CD4-positive, alpha-beta T cell treated with Interleukin-12 subunit alpha and Interleukin-12 subunit beta, for 1 hour (primary cell): ENCODE data around the gene FCGR3B.
"Not testable (repeated sequence)": the region's sequence is repeated elsewhere in the genome, so short reads cannot be mapped to it uniquely, and the experiment has no call there.

ENCODE experiments used
- DNase-seq: peaks from one replicate; pipeline ENCODE4 v3.0.0-alpha.2; 2020

FCGR3B gene

DNA sequence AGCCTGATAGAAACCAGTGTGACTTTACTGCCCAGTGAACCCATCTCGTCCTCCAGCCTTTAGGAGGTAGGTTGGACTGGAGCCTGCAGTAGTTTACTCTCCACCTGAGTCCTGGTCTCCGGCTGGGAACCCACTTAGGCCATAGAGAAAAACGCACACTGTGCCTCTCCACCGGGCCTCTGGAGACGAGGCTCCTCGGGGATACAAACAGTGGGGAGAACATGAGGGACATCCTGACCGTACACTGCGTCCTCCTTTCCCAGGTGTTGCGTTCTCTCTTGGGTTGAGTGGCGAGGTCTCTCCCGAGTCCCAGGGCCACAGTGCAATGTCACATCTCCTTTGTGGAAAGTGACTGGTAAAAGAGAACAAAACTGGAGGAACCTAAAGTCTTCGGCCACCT is 26.0 kb downstream of the FCGR3B start:
- not testable (repeated sequence) for DNase-seq

DNA sequence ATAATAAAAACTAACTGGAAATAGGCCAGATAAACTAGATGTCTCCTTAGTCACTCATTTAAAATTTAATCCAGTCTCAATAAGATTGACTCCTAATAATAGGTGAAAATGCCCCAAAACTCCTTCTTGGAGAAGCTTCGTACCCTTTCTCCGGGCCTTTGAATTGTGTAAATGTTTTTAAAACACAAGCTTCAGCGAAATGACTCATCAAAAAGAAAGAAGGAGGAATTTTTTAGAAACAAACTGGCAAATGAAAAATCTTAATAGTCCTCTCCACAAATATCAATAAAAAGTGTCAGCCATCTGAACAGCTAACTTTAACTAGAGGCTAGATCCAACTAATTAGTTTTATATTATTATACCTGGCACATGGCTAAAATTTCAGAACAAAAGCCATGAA is 33.9 kb downstream of the FCGR3B start:
- not testable (repeated sequence) for DNase-seq

GRCh38 chr1:161595583-161595982 is 35.4 kb downstream of the FCGR3B start:
- DNase-seq, result not testable (repeated sequence)

DNA sequence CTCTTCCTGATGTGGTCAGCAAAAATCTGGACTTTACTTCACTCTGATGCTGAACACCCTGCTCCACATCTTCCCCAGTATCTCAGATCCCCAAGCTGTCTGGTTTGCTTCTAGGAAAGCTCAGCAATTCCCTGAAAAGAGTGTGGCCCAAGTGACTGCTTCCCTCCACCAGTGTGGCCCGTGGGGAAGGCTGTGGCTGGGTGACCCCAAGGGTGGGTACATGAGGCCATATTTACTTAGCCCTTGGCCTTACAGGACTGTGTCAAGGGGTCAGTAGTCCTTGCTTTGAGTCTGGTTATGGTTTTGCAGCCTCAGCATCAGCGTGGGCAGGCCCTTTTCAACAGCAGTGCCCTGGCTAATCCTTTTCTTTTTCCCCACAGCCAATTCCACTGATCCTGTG is 35.8 kb downstream of the FCGR3B start:
- not testable (repeated sequence) for DNase-seq

DNA sequence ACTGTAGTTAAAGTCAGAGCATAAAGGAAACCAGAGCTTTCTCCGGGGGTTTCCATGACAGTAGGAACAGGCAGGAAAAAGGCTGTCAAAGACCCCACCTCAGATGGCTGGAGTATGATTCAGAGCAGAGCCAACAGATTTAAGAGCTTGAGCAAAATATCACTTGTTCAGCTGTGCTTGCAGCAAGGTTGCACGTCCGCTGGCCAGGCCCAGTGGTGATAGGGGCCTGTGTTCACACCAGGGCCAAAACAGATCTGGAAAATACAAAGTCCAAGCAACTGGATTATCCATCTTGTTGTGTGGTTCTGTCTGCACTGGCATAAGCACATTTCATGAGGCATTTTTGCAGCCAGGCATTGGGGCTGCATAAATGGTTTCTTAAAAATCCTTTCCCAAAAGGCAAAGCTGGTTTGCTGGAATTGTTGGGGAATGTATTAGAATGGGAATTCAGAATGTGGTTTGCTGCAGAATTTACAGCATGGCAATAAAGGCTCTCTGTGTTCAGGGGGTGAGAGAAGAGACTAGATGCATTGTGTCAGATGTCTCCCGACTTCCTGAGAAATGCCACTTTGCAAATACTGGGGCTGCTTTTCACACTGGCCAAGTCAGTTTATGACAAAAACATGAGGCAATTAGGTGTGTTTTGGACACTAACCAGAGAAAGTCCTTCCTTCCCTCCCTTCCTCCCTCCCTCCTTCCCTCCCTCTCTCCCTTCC is 36.5 kb downstream of the FCGR3B start:
- DNase-seq, result not testable (repeated sequence)

GRCh38 chr1:161593092-161593755 is 37.8 kb downstream of the FCGR3B start:
- not testable (repeated sequence) for DNase-seq

GRCh38 chr1:161592586-161592985 is 38.4 kb downstream of the FCGR3B start:
- DNase-seq, result not testable (repeated sequence)

GRCh38 chr1:161589920-161590319 is 41.1 kb downstream of the FCGR3B start:
- DNase-seq, result not testable (repeated sequence)

GRCh38 chr1:161589365-161589764 is 41.6 kb downstream of the FCGR3B start:
- DNase-seq, result not testable (repeated sequence)

- not testable (repeated sequence) for DNase-seq
Measured at GRCh38 chr1:161588596-161588995, 42.4 kb downstream of the FCGR3B start.

- not testable (repeated sequence) for DNase-seq
Measured at GRCh38 chr1:161582882-161583281, 48.1 kb downstream of the FCGR3B start.

DNA sequence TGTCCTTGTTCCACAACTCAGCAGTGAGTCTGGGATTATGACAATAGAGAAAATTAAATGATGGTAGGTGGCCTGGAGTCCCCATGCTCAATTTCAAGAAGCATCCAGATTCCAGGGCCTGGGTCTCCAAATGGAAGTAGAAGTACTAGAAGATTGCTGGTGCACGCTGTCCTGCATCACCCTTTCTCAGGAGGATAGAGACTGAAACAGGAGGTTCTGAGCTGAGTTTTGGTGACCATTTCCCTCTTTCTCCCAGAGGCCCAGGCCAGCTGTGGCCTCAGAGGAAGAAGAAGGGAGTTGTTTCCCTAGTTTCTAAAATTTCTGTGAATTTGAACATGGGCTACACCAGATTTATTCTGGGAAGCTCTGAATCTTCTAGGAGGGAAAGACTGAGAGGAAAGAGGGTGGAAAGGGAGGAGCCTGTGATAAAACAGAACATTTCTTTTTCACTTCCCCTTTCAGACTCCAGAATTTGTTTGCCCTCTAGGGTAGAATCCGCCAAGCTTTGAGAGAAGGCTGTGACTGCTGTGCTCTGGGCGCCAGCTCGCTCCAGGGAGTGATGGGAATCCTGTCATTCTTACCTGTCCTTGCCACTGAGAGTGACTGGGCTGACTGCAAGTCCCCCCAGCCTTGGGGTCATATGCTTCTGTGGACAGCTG is 50.0 kb downstream of the FCGR3B start:
- not testable (repeated sequence) for DNase-seq

DNA sequence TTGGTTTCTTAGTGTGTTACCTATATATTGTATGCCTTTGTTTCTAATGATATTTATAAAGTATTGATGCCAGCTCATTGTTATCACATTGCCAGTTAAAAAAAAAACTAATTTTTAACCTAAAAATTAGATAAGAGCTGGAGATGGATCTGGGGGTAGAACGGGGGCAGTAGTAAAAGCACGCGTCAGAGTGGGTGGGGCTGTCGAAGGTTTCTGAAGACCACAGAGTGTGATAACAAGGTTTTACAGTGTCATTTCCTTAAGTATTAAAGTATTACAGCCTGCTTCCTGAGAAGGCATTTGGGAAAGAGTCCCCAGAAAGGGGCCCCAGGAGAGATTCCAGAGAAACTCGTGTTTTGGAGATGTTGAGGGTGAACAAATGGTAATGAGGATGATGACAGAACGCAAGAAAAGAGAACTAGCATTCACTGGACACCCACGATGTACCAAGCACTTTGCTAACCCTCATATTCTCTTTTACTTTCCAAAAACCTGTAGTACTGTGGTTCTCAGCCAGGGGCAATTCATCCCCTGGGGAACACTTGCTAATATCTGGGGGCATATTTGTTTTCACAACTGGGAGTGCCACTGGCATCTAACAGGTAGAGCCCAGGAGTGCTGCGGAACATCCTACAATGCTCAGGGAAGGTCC is 51.0 kb downstream of the FCGR3B start:
- DNase-seq, result not testable (repeated sequence)

GRCh38 chr1:161576676-161577075 is 54.3 kb downstream of the FCGR3B start:
- not testable (repeated sequence) for DNase-seq
